Midbrain (tissue), 1 donor: Measurements from ENCODE around the gene TLE1.
A peak's percentile ranks its signal among the peaks of the same experiment; 100 is the strongest.

Experiments
- DNase-seq: peaks from one replicate; lab custom pipeline; 2025; lab: John Stamatoyannopoulos, UW

TLE1 gene

DNA sequence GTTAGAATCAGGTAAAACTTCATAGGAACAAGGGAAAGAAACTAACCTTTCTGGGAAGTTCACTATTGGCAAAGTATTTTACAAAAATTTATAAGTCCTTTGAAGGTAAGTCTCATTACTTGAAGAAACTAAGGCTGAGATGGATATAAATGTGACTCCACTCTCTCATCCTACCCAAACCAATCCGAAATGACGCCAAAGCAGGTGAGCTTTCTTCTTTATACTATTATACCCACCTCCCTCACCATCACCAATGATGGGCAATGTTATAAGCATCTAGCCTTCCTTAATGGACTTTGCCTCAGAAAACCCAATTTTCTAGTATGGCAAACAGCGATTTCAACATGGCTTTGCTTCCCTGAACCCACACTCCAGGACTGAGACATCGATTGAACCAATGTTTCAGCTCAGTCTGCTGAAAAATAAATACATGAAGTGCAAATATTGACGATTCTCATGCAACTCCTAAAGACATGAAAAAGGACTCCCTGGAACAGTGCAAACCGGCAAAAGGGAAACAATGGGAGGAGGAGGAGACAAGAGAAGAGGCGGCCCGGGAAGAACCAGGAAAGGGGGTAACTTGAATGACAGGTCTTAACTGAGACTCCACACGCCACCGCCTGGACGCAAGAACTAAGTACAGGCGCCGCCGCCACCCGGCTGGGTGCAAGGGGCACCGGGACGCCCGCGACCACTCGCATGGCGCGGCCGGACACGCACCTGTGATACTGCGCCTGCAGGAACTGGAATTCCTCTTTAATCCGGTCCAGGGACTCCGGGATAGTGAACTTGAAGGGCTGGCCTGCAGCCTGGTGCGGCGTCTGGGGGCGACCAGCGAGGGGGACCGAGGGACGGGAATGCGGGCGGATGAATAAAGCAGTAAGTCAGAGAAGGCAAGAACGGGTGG, 2.5 kb downstream of the TLE1 start:
- DNase-seq = peak; percentile 77

DNA sequence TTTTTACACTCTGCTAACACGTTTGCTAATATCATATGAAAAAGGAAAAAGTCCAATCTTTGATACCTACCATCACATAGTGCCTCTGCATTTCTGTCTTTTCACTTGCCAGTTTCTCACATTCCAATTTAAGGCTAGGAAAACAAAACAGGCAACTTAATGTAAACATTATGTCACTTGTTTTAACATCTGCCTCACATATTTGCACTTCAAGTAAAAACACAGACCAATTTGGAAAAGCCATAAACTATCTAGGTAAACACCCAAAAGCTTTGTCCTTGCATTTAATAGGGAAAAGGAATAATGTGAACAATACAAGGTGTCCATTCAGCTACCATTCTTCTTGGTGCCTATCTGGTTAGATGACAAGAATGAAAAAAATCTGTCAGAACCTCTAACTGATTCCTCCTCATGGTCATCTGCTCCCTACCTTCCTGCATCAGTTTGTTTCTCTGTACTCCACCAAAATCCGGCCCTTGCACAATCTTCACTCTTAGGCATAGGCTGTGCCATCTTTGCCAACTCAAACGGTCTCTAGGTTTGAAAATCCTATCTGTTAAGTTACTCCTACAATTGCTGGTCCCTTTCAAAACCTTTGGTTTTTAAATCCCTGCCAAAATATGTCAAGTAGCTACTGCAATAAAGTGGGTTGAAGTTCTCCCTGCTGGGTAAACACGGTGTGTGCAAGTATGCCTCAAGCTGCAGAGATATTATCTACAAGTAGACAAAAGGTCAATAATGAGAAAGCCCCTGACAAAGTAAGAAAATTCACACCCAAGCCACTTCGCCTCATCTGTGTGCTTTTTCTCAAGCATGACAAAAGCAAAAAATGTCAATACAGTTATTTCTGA, 3.4 kb downstream of the TLE1 start:
- DNase-seq = no peak

DNA sequence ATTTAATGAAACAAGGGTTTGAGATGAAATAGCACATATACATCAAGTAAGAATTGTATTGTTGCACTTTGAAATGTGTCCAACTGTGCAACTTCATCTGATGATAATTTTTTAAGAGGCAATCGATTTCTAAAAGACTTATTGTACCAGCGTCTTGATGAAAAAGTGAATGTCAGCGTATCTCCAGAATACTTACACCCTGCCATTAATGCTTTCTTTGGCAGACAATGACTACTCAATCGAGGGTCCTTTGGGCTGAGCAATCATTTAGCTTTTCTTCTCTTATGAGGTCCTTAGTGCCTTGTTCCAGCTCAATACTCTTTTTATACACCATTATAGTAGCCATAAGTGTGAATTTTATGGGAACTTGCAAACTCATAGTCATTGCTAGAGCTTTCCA, 4.7 kb downstream of the TLE1 start:
- DNase-seq = no peak

- no peak for DNase-seq
Observed at GRCh38 chr9:81683704-81684103, 5.6 kb downstream of the TLE1 start.

- no peak for DNase-seq
Observed at GRCh38 chr9:81683238-81683637, 6.1 kb downstream of the TLE1 start.

DNA sequence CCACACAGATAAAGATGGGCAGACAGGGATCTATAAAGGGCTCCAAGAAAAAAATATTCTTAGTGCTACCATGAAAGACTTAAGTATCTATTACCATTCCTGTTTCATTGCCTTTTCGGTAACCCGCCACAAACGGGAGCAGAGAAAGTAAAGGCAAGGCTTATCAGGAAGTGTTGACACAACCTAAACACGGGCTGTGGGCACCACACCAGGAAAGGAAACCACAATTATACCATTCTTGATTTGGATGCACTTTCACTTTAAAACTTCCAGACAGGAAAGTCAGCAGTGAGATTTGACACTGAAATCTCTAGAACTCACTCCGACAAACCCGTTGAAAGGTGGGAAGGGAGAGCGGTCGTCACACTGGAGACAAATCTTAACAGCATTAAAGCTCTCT, 6.5 kb downstream of the TLE1 start:
- no peak for DNase-seq

GRCh38 chr9:81682177-81682576, 7.2 kb downstream of the TLE1 start:
- DNase-seq = no peak

DNA sequence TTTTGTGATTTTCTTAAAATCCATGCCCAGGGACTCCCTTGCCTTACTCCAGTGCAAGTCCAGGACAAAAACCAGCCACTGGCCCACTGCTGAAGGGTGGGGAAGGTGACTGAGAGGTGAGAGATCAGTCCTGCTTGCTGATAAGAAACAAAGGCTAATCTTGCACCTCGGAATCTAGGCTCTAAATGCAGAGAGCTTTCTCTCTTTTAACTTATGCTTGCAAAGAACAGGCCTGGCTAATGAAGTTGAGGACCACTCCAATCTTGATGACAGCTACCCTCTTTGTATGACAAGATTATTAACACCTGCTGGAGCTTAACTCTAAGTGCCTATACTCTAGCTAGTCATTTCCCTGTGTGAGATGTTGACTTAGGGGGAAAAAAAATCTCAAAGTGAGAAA, 8.8 kb downstream of the TLE1 start:
- no peak for DNase-seq

GRCh38 chr9:81680006-81680405, 9.3 kb downstream of the TLE1 start:
- no peak for DNase-seq

DNA sequence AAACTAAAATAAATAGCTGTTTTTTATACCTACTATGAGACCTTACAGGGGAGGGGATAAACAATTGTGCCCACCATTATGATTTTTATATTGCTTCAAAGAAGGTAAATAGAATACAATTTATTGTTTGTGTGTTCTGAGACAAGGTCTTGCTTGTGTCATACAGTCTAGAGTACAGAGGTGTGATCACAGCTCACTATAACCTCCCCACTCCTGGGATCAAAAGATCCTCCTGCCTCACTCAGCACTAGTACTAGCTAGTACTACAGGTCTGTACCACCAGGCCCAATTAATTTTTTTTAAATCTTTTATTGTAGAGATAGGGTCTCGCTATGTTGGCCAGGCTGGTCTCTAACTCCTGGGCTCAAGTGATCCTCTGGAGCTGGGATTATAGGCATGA, 11.3 kb downstream of the TLE1 start:
- no peak for DNase-seq

DNA sequence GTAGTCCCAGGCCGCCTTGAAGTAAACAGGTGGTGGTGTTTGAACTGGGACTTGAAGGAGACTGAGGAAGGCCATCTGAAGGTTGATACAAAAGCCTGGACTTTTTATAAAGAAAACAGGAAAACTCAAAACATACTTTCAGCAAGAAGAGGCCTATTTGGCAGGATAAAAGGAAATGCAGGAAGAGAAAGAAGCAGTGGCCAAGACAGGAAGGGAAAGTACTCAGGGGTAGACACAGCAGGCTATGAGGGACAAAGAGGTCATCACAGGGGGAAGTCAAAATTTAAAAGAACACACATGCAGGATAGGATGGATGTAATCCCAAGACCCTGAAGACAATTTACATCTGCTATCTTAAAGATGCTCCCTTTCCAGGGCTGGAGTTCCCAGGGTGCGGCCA, 13.0 kb downstream of the TLE1 start:
- DNase-seq = no peak

GRCh38 chr9:81673310-81673709, 16.0 kb downstream of the TLE1 start:
- no peak for DNase-seq

- DNase-seq = peak; percentile 85
Observed at GRCh38 chr9:81671880-81672280, 17.5 kb downstream of the TLE1 start.

- DNase-seq = no peak
Observed at GRCh38 chr9:81669866-81670265, 19.5 kb downstream of the TLE1 start.

DNA sequence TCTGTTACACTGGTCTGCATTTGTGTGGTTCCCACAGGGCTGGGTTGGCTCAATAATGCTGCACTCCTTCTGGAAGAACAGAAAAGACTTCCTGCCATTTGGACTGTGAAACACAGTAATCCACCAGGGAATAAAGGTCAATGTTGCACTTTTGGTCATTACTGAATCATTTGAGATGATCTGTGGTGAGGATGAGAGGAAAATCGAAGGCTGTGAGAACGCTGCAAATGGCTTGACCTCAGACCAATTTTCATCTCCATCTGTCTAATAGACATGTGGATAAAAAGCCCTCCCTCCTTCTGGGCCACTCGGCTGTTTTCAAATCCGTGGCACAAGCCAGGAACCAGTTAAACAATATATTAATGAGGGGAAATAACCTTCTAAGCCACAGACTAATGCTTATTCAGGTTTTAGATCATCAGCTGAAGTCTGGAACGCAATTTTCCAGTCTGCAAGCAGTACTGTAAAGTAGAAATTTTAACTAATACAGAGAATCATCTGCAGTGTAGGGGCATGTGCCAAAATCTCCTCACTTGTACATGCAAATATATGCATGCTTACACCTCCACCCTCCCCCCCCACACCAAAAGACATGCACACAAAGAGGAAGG, 20.2 kb downstream of the TLE1 start:
- DNase-seq = no peak

- no peak for DNase-seq
Observed at GRCh38 chr9:81666123-81666522, 23.2 kb downstream of the TLE1 start.

DNA sequence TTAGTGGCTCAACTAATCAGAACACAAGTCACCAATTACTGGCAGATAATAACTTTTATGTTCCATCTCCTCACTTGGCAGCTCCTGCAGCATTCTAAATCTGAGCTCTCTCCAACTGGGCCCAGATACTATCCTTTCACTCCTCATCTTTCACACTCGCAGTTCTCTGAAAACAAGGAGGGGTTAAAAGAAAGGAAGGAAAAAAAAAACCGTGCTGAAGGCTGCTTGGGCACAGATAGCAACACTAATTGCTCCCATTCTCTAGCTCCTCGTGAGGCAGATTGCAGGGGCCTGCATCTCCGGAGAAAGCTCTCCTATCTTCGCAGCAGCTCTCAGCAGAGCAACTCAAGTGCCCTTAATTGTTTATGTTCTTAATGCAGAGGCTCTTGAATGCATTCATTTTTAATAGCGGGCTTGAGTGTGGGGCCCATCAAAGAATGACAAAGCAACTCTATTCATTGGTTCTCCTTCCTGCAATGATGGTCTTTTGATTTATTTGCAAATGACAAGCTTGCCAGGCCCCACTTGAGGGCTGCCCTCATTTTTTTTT, 23.9 kb downstream of the TLE1 start:
- no peak for DNase-seq

GRCh38 chr9:81664638-81665222, 24.6 kb downstream of the TLE1 start:
- DNase-seq = no peak

DNA sequence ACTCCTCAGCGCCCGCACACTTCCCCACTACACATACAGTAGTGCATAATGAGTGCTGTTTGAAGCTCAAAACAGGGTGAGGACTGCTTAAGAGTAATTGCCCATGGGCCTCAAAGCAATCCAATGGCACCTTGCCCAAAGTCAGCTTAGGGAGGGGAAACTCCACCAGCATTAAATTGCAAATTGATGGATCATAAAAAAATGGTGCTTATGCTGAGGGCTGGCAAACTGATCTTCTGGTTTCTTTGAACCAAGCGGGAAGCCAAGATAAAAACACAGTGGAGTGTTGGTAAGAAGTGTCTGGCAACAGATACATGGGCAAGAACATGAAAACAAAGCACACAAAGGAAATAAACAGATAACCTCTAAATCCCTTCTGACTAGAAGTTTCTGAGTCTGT, 28.0 kb downstream of the TLE1 start:
- no peak for DNase-seq

- no peak for DNase-seq
Observed at GRCh38 chr9:81656871-81657337, 32.4 kb downstream of the TLE1 start.

- DNase-seq = no peak
Observed at GRCh38 chr9:81656004-81656403, 33.3 kb downstream of the TLE1 start.

GRCh38 chr9:81653240-81653639, 36.1 kb downstream of the TLE1 start:
- DNase-seq = no peak
